HL-60 (cell line): Measurements from ENCODE around the gene NAV2.

Experiments used
- CTCF ChIP-seq: IDR thresholded peaks from one replicate; pipeline ENCODE4 v1.5.1; 2011; ENCODE audit warnings: low read length, control low read depth, inconsistent platforms; ENCODE audit not compliant: insufficient read depth
- GABPA ChIP-seq: IDR thresholded peaks from 2 replicates; pipeline ENCODE4 v1.6.1; 2012; ENCODE audit warnings: low read depth
- POLR2AphosphoS5 ChIP-seq: IDR thresholded peaks from 2 replicates; pipeline ENCODE4 v1.6.1; 2012; ENCODE audit warnings: low read depth
- SPI1 ChIP-seq: IDR thresholded peaks from 2 replicates; pipeline ENCODE4 v1.6.1; 2012; ENCODE audit warnings: low read depth, mild to moderate bottlenecking, borderline replicate concordance
- TF ChIP-seq, protein P1 (sequence below): IDR thresholded peaks from 2 replicates; pipeline ENCODE4 v1.6.1; 2012; ENCODE audit warnings: low read depth; ENCODE audit not compliant: insufficient replicate concordance

DNA sequence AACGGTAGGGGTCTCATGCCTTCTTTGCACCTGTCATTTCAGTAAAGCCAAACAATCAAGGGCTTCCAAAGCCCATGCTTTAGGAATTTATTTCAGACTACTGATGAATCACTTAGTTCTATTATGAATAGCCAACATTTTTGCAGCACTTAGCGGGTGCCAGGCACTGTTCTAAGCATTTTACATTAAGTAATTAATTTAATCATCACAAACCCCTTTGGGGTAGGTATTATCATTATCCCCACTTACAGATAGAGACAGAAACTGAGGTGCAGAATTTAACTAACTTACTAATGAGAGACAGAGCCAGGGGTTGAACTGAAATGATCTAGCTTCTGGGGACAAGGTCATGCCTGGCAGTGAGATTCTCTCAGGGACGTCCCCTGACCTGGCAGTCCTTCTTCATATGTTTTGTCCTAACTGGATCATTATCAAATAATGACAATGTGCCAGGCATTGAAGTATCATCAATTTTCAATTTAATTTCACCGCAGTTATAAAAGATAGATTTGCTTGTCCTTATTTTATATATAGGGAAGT is 31.7 kb upstream of the NAV2 start:
- TF ChIP-seq CTCF (no peak), GABPA (no peak), POLR2AphosphoS5 (no peak), SPI1 (no peak)
- TF ChIP-seq, protein P1, sequence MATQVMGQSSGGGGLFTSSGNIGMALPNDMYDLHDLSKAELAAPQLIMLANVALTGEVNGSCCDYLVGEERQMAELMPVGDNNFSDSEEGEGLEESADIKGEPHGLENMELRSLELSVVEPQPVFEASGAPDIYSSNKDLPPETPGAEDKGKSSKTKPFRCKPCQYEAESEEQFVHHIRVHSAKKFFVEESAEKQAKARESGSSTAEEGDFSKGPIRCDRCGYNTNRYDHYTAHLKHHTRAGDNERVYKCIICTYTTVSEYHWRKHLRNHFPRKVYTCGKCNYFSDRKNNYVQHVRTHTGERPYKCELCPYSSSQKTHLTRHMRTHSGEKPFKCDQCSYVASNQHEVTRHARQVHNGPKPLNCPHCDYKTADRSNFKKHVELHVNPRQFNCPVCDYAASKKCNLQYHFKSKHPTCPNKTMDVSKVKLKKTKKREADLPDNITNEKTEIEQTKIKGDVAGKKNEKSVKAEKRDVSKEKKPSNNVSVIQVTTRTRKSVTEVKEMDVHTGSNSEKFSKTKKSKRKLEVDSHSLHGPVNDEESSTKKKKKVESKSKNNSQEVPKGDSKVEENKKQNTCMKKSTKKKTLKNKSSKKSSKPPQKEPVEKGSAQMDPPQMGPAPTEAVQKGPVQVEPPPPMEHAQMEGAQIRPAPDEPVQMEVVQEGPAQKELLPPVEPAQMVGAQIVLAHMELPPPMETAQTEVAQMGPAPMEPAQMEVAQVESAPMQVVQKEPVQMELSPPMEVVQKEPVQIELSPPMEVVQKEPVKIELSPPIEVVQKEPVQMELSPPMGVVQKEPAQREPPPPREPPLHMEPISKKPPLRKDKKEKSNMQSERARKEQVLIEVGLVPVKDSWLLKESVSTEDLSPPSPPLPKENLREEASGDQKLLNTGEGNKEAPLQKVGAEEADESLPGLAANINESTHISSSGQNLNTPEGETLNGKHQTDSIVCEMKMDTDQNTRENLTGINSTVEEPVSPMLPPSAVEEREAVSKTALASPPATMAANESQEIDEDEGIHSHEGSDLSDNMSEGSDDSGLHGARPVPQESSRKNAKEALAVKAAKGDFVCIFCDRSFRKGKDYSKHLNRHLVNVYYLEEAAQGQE = no peak
